IMR-90 (cell line): ENCODE results near the gene POLD1. TPM values are rescaled to one million over a fixed set of nuclear protein-coding genes. Genes with fewer than 3 reads are reported as not detected.

Experiments
- ATAC-seq: fragments of 200-7000 bp; cut with Tn5 transposase; 2 replicates; pipeline ENCODE4 v1.9.1; 2020; ENCODE audit warnings: low read depth, mild to moderate bottlenecking, moderate library complexity
- BruUV-seq: library from RNA; stranded (reverse); fragments of 400-500 nt; replicated peaks from 2 replicates; lab custom pipeline; 2021; lab: Mats Ljungman, UMichigan
- CTCF ChIA-PET: fragments of 300-600 bp; formaldehyde crosslinking; extraction: SDS; loops from one replicate; lab custom pipeline; 2021; ENCODE audit warnings: antibody characterized with exemption; lab: Yijun Ruan, JAX
- POLR2A ChIA-PET: fragments of 300-600 bp; sonication (Branson Sonifier 250); formaldehyde crosslinking; loops from one replicate; lab custom pipeline; 2022; ENCODE audit warnings: antibody characterized with exemption; ENCODE audit not compliant: unreplicated experiment; lab: Charles Lee
- DNase-seq: peaks from one replicate; pipeline ENCODE4 v3.0.0; 2013
- H2AFZ ChIP-seq: replicated peaks from 2 replicates; pipeline ENCODE3; 2013; ENCODE audit warnings: low read length, mild to moderate bottlenecking; ENCODE audit not compliant: poor library complexity
- H2AK5ac ChIP-seq: 2 replicates; pipeline ENCODE4 v1.6.1; 2013; ENCODE audit warnings: low read depth, low read length, inconsistent platforms
- H2AK9ac ChIP-seq: replicated peaks from 2 replicates; pipeline ENCODE3; 2013; ENCODE audit warnings: mild to moderate bottlenecking, low read depth, low read length, moderate library complexity; ENCODE audit not compliant: poor library complexity
- H2BK120ac ChIP-seq: 2 replicates; pipeline ENCODE4 v1.6.1; 2013; ENCODE audit warnings: low read depth, low read length, inconsistent platforms
- H2BK15ac ChIP-seq: 3 replicates; pipeline ENCODE4 v1.6.1; 2013; ENCODE audit warnings: low read depth, low read length, inconsistent platforms
- H2BK20ac ChIP-seq: 2 replicates; pipeline ENCODE4 v1.6.1; 2013; ENCODE audit warnings: low read depth, mild to moderate bottlenecking, inconsistent platforms, low read length, moderate library complexity
- H2BK5ac ChIP-seq: 2 replicates; pipeline ENCODE4 v1.6.1; 2013; ENCODE audit warnings: mild to moderate bottlenecking, low read depth, low read length, inconsistent platforms; ENCODE audit not compliant: poor library complexity, severe bottlenecking
- H3K14ac ChIP-seq: replicated peaks from 2 replicates; pipeline ENCODE4 v1.6.1; 2013; ENCODE audit warnings: low read depth, low read length, inconsistent platforms
- H3K18ac ChIP-seq: 2 replicates; pipeline ENCODE4 v1.6.1; 2013; ENCODE audit warnings: low read depth, low read length, control low read depth
- H3K23ac ChIP-seq: 2 replicates; pipeline ENCODE4 v1.6.1; 2013; ENCODE audit warnings: low read depth, low read length, inconsistent platforms
- H3K27ac ChIP-seq: 2 replicates; pipeline ENCODE4 v1.5.1; 2013; ENCODE audit warnings: mild to moderate bottlenecking, control low read depth, low read length; ENCODE audit not compliant: insufficient read depth
- H3K27me3 ChIP-seq: 2 replicates; pipeline ENCODE4 v1.6.1; 2013; ENCODE audit warnings: low read length; ENCODE audit not compliant: control insufficient read depth, insufficient read depth
- H3K36me3 ChIP-seq: 2 replicates; pipeline ENCODE4 v1.6.1; 2013; ENCODE audit warnings: low read length, mixed read lengths; ENCODE audit not compliant: control insufficient read depth, insufficient read depth
- H3K4ac ChIP-seq: 2 replicates; pipeline ENCODE4 v1.6.1; 2013; ENCODE audit warnings: low read depth, low read length, inconsistent platforms
- H3K4me1 ChIP-seq: 2 replicates; pipeline ENCODE4 v1.6.1; 2013; ENCODE audit warnings: low read length, mixed read lengths; ENCODE audit not compliant: control insufficient read depth, insufficient read depth
- H3K4me2 ChIP-seq: 2 replicates; pipeline ENCODE4 v1.6.1; 2013; ENCODE audit warnings: low read depth, mild to moderate bottlenecking, control low read depth, low read length, moderate library complexity
- H3K4me3 ChIP-seq: 2 replicates; pipeline ENCODE4 v1.5.1; 2013; ENCODE audit warnings: low read depth, mild to moderate bottlenecking, control low read depth, low read length, moderate library complexity; ENCODE audit not compliant: insufficient read depth
- H3K56ac ChIP-seq: 2 replicates; pipeline ENCODE4 v1.6.1; 2013; ENCODE audit warnings: low read length, inconsistent platforms; ENCODE audit not compliant: insufficient read depth; ENCODE audit errors: extremely low read depth
- H3K79me1 ChIP-seq, 2 experiments: 2 replicates each; pipeline ENCODE4 v1.6.1; 2013; ENCODE audit warnings: low read length in 2 of 2, inconsistent platforms in 1 of 2, low read depth in 1 of 2
- H3K9ac ChIP-seq: 2 replicates; pipeline ENCODE4 v1.6.1; 2013; ENCODE audit warnings: low read depth, low read length, control low read depth
- H3K9me1 ChIP-seq: 2 replicates; pipeline ENCODE4 v1.6.1; 2013; ENCODE audit warnings: low read length, inconsistent platforms; ENCODE audit not compliant: insufficient read depth
- H3K9me3 ChIP-seq: 2 replicates; pipeline ENCODE4 v1.6.1; 2013; ENCODE audit warnings: low read length; ENCODE audit not compliant: control insufficient read depth, insufficient read depth
- H4K20me1 ChIP-seq: 2 replicates; pipeline ENCODE4 v1.6.1; 2013; ENCODE audit warnings: low read length, inconsistent platforms; ENCODE audit not compliant: insufficient read depth
- H4K5ac ChIP-seq: 2 replicates; pipeline ENCODE4 v1.6.1; 2013; ENCODE audit warnings: mild to moderate bottlenecking, low read depth, low read length, control low read depth
- H4K8ac ChIP-seq, 2 experiments: 2 replicates each; pipeline ENCODE4 v1.6.1; 2013; ENCODE audit warnings: low read depth in 2 of 2, low read length in 2 of 2, control low read depth in 1 of 2, inconsistent platforms in 1 of 2
- H4K91ac ChIP-seq: 2 replicates; pipeline ENCODE4 v1.6.1; 2013; ENCODE audit warnings: low read depth, low read length, inconsistent platforms; ENCODE audit not compliant: insufficient read depth
- BHLHE40 ChIP-seq: fragments of 150-350 bp; IDR thresholded peaks from 2 replicates; pipeline ENCODE4 v1.6.1; 2016; ENCODE audit warnings: mild to moderate bottlenecking, low read depth, low read length
- CEBPB ChIP-seq: IDR thresholded peaks from 2 replicates; pipeline ENCODE4 v1.6.1; 2012; ENCODE audit warnings: low read depth, low read length, improper control_type of control experiment
- CHD1 ChIP-seq: IDR thresholded peaks from 2 replicates; pipeline ENCODE4 v1.6.1; 2012; ENCODE audit warnings: low read depth, low read length, improper control_type of control experiment
- CTCF ChIP-seq: conservative IDR thresholded peaks from 2 replicates; pipeline ENCODE4 v1.5.1; 2012; ENCODE audit warnings: mild to moderate bottlenecking, low read depth, low read length, improper control_type of control experiment
- ELK1 ChIP-seq: fragments of 150-350 bp; IDR thresholded peaks from 2 replicates; pipeline ENCODE4 v1.6.1; 2016; ENCODE audit warnings: low read depth, mild to moderate bottlenecking, low read length, moderate library complexity, borderline replicate concordance
- FOS ChIP-seq: fragments of 150-350 bp; IDR thresholded peaks from 2 replicates; pipeline ENCODE4 v1.6.1; 2016; ENCODE audit warnings: low read depth, low read length
- MAFK ChIP-seq: IDR thresholded peaks from 2 replicates; pipeline ENCODE4 v1.6.1; 2012; ENCODE audit warnings: low read depth, low read length, improper control_type of control experiment
- MAZ ChIP-seq: IDR thresholded peaks from 2 replicates; pipeline ENCODE4 v1.6.1; 2012; ENCODE audit warnings: low read depth, mild to moderate bottlenecking, low read length, improper control_type of control experiment, moderate library complexity, borderline replicate concordance
- MXI1 ChIP-seq: IDR thresholded peaks from 2 replicates; pipeline ENCODE4 v1.6.1; 2012; ENCODE audit warnings: low read depth, mild to moderate bottlenecking, low read length, moderate library complexity, borderline replicate concordance
- NFE2L2 ChIP-seq: fragments of 150-350 bp; IDR thresholded peaks from 2 replicates; pipeline ENCODE4 v1.6.1; 2016; ENCODE audit warnings: low read depth, mild to moderate bottlenecking, low read length
- POLR2A ChIP-seq: IDR thresholded peaks from 2 replicates; pipeline ENCODE4 v1.6.1; 2012; ENCODE audit warnings: mild to moderate bottlenecking, low read depth, low read length
- RAD21 ChIP-seq: IDR thresholded peaks from 2 replicates; pipeline ENCODE4 v1.6.1; 2012; ENCODE audit warnings: low read length, improper control_type of control experiment
- RCOR1 ChIP-seq: IDR thresholded peaks from 2 replicates; pipeline ENCODE4 v1.6.1; 2012; ENCODE audit warnings: mild to moderate bottlenecking, low read length, improper control_type of control experiment; ENCODE audit not compliant: insufficient replicate concordance
- RFX5 ChIP-seq: IDR thresholded peaks from 2 replicates; pipeline ENCODE4 v1.8.0; 2012; ENCODE audit warnings: low read depth, mild to moderate bottlenecking, low read length, moderate library complexity
- SMC3 ChIP-seq: fragments of 150-350 bp; IDR thresholded peaks from 2 replicates; pipeline ENCODE4 v1.6.1; 2016; ENCODE audit warnings: low read depth, mild to moderate bottlenecking, antibody characterized with exemption, low read length, moderate library complexity
- USF2 ChIP-seq: fragments of 150-350 bp; IDR thresholded peaks from 2 replicates; pipeline ENCODE4 v1.6.1; 2017; ENCODE audit warnings: mild to moderate bottlenecking, antibody characterized with exemption, low read length, low read depth
- dilution Hi-C: fragments of 300-500 bp; cut with HindIII; formaldehyde crosslinking; loops from one replicate; pipeline ENCODE4 v1.14.3; 2018; ENCODE audit warnings: low sequenced_read_pairs; ENCODE audit not compliant: unreplicated experiment
- in situ Hi-C: fragments of 300-500 bp; cut with MboI; formaldehyde crosslinking; loops from 3 replicates; pipeline ENCODE4 v1.14.3; 2019; ENCODE audit warnings: low sequenced_read_pairs, inconsistent platforms, mixed read lengths
- intact Hi-C: fragments of 100-400 bp; cut with micrococcal nuclease; formaldehyde crosslinking; loops from 2 replicates; pipeline ENCODE4 v1.10.0; 2022
- polyA plus RNA-seq, 3 experiments: library from polyadenylated mRNA; depleted of rRNA; stranded (reverse); fragments of >200 nt; gene quantifications; 2 replicates each; pipeline ENCODE4 v1.2.3, GENCODE V29; 2012; ENCODE audit warnings: low replicate concordance in 1 of 3
- total RNA-seq: library from RNA; depleted of rRNA; stranded (reverse); fragments of >200 nt; gene quantifications from 2 replicates; pipeline ENCODE4 v1.2.3, GENCODE V29; 2012

Gene POLD1
- total and polyA plus RNA-seq, 2 of the 4 experiments (the other 2 are of a cell fraction): 13.8 to 28.9 TPM

- no TSS peak for BruUV-seq
- dilution Hi-C loops (no loop called here), in situ Hi-C loops (no loop called here)
Observed at GRCh38 chr19:50340331-50340730, 43.8 kb upstream of the POLD1 start.

More at GRCh38 chr19:50340331-50340730, 43.8 kb upstream of the POLD1 start:
- Histone ChIP-seq H3K9me3 (peaks cover 8% of the 10 kb centered on the region), H3K18ac (no peak overlapping the region), H3K14ac (no peak overlapping the region), H2BK15ac (no peak overlapping the region), H2AK5ac (no peak overlapping the region), H3K36me3 (no peaks in the 10 kb centered on the region), H3K23ac (no peak overlapping the region), H4K5ac (no peak overlapping the region), H3K4me2 (no peak overlapping the region), H3K56ac (no peak overlapping the region), H2BK120ac (no peak overlapping the region), H2AK9ac (no peak overlapping the region), H3K4me3 (no peak overlapping the region), H3K4ac (no peak overlapping the region), H3K27me3 (no peaks in the 10 kb centered on the region), H2AFZ (no peak overlapping the region), H2BK5ac (no peak overlapping the region), H4K8ac (no peak overlapping the region), H4K20me1 (no peaks in the 10 kb centered on the region), H3K79me1 (no peaks in the 10 kb centered on the region), H3K4me1 (no peaks in the 10 kb centered on the region), H2BK20ac (no peak overlapping the region), H4K91ac (no peak overlapping the region), H3K9me1 (no peaks in the 10 kb centered on the region), H3K9ac (no peak overlapping the region), H3K27ac (no peak overlapping the region)
- intact Hi-C loops: no loop called here
- DNase-seq: no peak
- ChIA-PET CTCF (no interaction called here), POLR2A (no interaction called here)
- TF ChIP-seq CHD1 (no peak), RCOR1 (no peak), CTCF (no peak), NFE2L2 (no peak), MAFK (no peak), BHLHE40 (no peak), RFX5 (no peak), USF2 (no peak), MAZ (no peak), FOS (no peak), POLR2A (no peak), RAD21 (no peak), CEBPB (no peak), MXI1 (no peak), SMC3 (no peak), ELK1 (no peak)
- no peak for ATAC-seq
